GM18951 (cell line): Measurements from ENCODE around the gene MTCL3.

ENCODE experiments used
- POLR2A ChIP-seq: IDR thresholded peaks from 4 replicates; pipeline ENCODE4 v1.6.1; 2011; ENCODE audit warnings: mild to moderate bottlenecking; ENCODE audit not compliant: insufficient read length, insufficient read depth; ENCODE audit errors: extremely low read depth
- in situ Hi-C: fragments of 300-500 bp; cut with MboI; formaldehyde crosslinking; loops from one replicate; pipeline ENCODE4 v1.12.0; 2022; ENCODE audit warnings: low sequenced_read_pairs, mixed read lengths, inconsistent platforms; ENCODE audit not compliant: unreplicated experiment

Gene MTCL3

GRCh38 chr6:127533011-127533410 lies 13.9 kb upstream of the MTCL3 start:
- TF ChIP-seq POLR2A: no peak
- in situ Hi-C loops: loop anchor here (10.0 kb wide), 1 partner anchor 68 kb away; no protein-coding TSS in a partner anchor

DNA sequence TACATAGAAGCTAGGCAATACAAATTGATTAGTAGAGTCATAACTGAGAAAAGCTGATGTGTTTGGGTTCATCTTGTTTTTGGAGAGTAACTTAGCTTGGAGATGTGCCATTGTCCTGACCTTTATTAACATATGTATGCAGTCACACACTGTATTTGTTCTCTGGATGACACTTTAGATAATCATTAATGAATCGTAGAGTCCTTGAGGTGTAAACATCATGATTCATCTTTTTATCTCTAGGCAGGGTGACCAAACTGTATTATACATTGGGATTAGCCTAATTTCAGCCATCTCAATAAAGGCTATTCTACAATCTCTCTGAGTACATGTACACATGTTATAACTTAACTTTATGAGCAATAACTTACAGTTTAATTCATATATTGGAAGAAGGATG lies 3.6 kb upstream of the MTCL3 start:
- in situ Hi-C loops: no loop called here
- no peak for TF ChIP-seq POLR2A

DNA sequence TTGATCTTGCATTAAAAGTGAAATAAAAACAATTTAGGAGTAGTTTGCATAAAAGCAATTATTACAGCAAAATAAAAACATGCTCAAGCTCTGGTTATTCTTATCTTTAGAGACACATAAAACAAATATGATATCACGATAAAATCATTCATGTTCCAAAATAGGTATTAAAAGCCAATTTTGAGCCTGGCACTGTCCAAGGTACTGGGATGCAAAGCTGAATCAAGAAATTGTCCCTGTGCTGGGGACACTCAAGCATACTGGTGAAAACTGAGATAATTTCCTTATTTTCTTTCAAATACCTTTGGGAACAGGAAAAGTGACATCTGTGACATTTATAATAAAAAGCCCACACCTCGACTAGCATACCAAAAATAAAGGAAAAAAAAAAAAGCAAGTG lies 931 bp upstream of the MTCL3 start:
- in situ Hi-C loops: no loop called here
- no peak for TF ChIP-seq POLR2A

DNA sequence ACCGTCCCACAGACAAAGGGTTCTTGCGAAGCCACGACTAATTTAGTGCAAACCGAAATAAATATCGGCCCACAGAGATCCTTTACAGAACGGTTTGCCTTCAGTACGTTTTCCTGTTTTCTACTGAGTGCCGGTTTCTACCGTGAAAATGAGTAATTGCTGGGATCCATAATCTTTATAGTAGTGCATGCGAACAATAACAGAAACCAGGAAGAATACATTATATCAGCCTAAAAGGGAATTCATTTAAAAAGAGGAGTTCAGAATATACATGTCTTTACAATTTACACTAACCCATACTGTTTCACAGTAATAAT lies 292 bp upstream of the MTCL3 start:
- TF ChIP-seq POLR2A: no peak
- in situ Hi-C loops: no loop called here

DNA sequence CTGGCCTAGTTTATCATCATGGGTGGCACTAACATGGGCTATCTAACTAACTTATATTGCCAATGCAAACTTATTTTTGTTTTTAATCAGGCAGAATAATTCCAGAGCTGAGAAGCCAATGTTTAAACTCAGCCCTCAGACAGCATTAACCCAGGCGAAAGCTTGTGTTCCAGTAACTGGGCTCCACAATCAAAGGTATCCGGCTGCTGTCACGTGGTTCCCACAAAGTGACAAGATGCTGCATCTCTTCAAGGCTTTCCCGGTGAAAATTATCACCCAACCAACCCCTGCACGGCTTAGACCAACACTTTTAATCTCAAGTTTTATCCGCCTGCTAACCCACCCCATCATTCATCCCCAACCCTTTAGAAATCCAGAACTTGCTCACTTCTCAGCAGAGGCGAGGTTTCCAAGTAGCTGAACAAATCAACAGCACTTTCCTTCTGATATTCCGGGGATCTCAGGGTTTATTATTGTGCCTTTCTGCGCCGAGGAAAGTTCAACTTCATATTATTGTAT lies 885 bp downstream of the MTCL3 start:
- in situ Hi-C loops: no loop called here
- TF ChIP-seq POLR2A: no peak

DNA sequence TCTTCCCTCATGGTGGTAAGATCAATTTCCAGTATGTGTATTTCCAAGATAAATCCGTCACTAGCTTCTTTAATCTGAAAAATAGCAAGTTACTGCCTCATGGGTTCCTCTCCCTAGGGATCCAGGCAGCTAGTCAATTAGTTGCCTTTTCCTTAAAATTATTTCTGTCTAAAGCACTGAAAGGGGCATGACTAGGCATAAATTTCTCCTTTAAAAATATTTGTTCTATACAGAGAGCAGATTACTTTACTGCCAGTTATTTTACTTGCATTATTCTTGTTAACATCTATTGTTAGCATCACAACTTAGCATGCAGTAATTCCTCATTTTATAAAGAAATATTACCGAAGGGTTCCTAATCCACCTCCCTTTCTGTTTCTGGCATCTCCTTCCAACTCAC lies 1.4 kb downstream of the MTCL3 start:
- TF ChIP-seq POLR2A: no peak
- in situ Hi-C loops: no loop called here

GRCh38 chr6:127516662-127517273 lies 2.4 kb downstream of the MTCL3 start:
- TF ChIP-seq POLR2A: no peak
- in situ Hi-C loops: no loop called here

GRCh38 chr6:127515794-127516661 lies 3.1 kb downstream of the MTCL3 start:
- TF ChIP-seq POLR2A: peak; percentile 28
- in situ Hi-C loops: no loop called here

DNA sequence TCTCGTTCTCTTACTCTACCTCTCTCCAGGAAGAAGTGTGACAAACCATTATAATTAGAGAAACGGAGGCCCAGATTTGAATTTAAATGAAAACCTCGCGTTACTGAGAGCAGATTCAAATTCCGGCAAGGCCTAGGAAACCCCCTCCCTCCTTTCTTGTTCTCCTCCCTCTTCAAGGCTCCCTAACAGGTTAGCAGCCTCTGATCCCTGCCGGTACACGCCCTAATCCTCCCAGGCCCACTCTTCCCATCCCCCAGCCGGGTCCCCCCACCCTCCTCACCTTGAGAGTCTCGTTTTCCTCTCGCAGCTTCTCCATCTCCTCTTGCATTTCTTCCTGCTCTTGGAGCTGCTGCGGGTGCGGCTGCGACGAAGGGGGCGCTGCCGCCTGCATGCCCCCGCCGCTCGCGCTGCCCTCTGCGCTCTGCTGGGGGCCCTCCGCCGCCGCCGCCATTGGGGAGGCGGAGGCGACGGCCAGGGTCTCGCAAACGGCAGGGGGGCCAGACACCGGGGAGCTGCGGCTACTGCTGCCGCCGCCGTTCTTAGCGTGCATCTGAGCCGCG lies 3.8 kb downstream of the MTCL3 start:
- peak; percentile 14 for TF ChIP-seq POLR2A
- in situ Hi-C loops: no loop called here

GRCh38 chr6:127514773-127515227 lies 4.3 kb downstream of the MTCL3 start:
- in situ Hi-C loops: no loop called here
- no peak for TF ChIP-seq POLR2A

GRCh38 chr6:127514179-127514772 lies 4.9 kb downstream of the MTCL3 start:
- TF ChIP-seq POLR2A: no peak
- in situ Hi-C loops: no loop called here

DNA sequence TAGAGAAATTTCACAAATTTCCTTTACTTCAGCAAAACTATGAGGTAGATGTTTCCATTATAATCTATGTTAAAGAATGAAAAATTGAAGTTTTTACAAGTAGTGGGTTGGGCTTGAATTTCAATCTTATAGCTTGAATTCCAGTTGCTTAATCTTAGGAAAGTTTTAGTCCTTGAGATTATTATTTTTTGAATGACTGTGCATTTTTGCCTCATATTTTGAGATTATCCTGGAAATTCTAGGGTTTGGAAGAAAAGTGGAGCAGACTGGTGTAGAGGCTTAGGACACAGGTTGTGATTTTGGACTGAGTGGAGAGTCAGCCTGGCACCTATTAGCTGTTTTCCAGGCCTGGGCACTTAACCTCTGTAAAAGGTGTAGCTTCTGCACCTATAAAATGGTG lies 5.7 kb downstream of the MTCL3 start:
- TF ChIP-seq POLR2A: no peak
- in situ Hi-C loops: no loop called here

DNA sequence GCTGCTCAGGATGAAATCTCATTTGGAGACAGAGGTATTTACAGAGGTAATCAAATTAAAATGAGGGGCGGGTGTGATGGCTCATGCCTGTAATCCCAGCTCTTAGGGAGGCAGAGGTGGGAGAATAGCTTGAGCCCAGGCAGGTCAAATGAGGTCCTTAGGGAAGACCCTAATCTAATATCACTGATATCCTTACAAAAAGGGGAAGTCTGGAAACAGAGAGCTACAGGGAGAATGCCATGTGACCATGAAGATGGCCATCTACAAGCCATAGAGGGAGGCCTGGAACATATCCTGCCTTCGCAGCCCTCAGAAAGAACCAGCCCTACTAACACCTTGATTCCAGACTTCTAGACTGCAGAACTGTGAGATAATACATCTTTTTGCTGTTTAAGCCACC lies 8.3 kb downstream of the MTCL3 start:
- in situ Hi-C loops: no loop called here
- no peak for TF ChIP-seq POLR2A
